GM18873 (cell line): Measurements from ENCODE around the gene LY86.
A peak's percentile ranks its signal among the peaks of the same experiment; 100 is the strongest.

Experiments
- ATAC-seq: cut with Tn5 transposase; IDR thresholded peaks from one replicate; pipeline ENCODE4 v1.9.1; 2021; ENCODE audit warnings: mild to moderate bottlenecking, moderate library complexity, moderate number of reproducible peaks; ENCODE audit not compliant: unreplicated experiment, low FRiP score

Gene LY86

DNA sequence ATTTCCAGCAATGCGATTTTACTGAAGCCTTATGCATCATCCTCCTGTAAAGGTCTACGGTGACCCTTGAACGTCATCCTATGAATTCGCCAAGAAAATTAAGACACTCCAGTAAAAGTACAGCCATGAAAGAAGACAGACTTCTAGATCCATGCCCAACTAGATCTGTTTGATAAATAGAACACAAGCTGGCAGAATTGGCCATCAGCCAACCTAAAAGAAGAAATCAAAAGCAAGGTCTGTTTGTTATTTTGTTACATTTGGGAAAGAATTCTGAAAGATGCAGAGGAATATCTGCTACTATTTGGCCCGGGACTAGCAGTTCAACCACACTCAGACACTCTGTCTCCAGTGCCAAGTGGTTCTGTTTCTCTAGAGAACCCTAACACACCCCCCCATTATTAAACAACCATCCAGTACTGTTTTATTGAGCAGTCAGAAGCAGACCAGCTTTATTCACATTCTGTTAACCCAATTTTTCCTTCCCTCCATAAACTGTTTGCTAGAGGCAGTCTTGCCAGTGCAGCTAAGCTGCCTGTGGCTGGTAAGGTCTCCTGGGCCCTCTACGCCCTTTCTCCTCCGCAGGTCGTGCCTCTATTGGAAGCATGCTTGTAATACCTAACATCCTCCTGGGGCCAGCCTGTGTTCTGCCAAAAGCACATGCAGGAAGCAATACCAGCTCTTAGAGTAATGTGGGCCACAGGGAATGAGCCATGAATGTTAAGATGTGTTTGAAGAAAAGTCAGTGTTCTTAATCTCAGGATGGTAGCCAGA is 30.7 kb downstream of the LY86 start:
- no peak for ATAC-seq

GRCh38 chr6:6620766-6621425 is 32.4 kb downstream of the LY86 start:
- ATAC-seq: no peak

DNA sequence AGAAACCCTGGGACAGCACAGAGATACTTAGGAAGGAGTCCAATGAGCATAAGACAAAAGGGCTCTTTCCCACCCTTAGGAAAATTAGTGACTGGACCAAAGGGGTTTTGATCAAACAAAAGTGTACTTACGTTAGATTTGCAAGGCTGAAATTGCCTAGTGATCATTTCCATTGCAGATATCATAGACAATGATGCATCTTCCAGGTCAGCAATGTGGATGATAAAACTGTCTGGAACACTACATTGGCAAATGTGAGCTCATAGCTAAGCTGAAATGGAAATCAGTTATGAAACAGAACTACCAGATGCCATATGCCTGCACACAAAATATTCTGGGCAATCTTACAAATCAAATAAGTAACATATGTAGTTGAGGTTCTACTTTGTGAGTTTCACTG is 34.0 kb downstream of the LY86 start:
- ATAC-seq: no peak

GRCh38 chr6:6623553-6623952 is 35.0 kb downstream of the LY86 start:
- no peak for ATAC-seq

DNA sequence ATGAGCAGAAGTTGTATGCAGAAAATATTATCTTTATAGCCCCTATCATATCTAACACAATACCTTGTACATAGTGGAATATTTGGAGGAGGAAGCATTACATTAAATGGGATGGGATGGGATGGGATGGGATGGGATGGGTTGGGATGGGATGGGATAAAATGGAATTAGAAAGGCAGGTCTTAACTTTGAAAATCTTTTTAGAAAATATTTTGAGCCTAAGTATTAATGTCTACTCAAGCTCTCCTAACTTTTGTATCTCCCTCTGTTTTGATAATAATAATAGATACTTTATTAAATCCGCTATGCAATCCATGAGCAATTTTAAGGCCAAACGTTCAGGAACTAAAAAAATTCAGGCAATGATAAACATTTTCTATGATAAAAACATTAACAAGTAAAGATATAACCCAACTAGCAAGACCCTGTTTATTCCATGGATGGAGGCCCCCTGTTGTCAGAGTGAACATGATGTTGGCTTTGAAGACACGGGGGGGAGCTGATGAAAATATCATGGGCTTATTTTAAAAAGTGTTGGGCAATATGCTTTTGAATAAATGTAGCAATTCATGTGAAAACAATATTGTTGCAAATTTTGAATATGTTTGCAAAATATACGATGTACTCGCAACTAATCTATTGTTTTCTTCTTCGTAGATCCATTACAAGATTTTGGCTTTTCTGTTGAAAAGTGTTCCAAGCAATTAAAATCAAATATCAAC is 35.9 kb downstream of the LY86 start:
- no peak for ATAC-seq

DNA sequence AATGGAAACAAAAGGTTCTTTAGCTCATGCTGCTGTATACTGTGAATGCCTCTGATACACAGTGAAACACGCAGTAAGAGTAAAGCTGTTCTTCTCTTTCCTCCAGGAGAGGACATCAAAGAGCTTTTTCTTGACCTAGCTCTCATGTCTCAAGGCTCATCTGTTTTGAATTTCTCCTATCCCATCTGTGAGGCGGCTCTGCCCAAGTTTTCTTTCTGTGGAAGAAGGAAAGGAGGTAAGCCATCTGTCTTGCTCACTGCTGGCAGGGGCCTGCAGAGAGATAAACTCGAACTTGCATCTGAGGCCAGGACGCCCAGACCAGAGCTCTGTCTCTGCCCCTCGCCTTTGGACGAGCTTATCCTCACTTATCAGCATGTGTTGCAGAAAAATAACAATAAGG is 37.7 kb downstream of the LY86 start:
- no peak for ATAC-seq

GRCh38 chr6:6629402-6629801 is 40.9 kb downstream of the LY86 start:
- ATAC-seq: no peak

DNA sequence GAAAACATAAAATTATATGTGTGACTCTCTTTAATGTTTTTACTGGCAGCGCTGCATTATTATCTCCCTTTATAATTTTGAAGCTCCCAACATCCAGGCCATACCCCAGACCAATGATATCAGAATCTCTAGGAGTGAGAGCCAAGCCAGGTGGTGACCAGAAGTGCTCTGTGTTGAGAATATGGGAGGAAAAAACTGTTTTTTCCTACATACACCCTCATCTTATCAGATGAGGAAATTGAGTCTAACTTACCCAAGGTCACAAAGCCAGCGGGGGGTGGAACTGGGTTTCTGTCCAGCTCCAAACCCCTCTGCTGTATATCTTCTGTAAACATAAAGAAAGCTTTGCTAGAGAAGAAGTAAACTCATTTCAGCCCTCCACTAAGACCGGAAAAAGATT is 42.5 kb downstream of the LY86 start:
- no peak for ATAC-seq

DNA sequence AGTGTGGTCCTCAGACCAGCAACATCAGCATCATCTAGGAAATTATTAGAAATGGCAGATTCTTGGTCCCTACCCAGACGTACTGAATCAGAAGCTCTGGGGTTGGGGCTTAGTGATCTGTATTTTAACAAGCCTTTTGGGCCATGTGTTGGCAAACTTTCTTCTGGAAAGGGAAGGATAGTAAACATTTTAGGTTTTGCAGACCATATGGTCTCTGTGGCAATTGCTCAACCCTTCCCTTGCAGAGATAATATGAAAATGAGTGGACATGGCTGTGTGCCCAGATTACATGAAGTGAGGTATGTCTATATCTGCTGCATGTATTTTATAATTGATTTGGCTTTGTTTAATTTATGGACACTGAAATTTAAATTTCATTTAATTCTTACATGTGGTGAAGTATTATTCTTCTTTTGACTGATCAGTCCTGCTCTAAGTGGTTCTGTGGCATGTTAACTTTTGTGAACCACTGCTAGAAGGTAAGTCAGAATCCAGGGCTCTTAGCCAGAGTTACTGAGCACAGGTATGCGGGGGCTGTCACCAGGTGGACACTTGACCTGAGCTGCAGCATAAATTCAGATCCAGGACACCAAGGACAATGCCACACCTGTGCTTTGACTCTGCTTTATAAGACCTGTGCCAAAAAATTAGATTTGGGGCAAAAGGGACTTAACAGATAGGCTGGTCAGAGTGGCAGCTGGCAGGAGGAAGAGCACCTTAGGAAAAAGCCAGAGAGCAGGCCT is 43.2 kb downstream of the LY86 start:
- no peak for ATAC-seq

DNA sequence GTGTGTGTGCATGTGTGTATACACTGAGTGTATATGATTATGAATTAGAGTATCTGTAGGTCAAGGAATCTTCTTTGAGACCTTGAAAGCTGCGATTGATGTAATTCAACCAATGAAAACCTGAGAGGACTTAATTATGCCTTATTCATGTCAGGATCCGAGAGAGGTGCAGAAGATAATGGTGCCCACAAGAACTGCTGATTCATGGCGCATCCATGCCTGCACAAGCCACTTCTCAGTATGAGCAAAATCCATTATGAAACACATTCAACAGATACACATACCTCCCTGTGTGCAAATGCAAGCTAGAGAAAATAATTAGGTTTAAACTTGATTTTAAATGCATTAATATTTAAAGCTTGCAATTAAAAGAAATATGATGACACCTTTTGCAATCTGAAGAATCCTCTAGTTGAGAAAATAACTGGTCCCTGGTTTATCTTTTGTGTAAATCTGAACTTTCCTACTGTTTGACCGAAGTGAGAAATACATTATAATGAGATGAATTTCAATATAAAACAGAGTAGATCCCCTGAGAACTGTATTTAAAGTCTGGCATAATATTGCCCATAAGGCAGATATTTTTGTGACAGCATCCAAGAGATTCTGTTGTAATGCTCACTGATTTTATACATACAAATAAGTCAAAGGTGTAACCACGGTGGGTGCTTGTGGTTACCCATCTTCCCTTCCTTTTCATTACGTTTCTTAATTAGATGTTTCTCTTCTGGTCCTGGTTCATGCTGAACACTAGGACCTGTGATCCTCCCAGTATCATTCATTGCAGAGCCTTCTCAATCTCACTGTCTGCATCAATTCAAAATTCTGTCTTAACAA is 45.6 kb downstream of the LY86 start:
- ATAC-seq: no peak

DNA sequence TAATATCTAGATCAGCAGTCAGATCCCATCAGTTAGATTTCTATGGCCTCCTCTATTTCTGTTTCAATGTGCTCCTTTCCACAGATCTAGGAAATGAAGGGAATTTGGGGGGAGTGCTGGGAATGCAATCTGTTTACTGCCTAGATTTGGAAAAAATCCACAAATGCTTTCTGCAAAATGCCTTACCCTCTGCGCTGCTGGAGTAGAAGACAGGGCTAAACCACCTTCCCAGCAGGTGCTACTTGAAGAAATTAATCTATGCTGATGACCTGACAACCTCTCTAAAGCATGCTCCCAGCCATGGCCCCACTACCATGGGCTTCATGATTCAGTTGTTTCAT is 46.2 kb downstream of the LY86 start:
- ATAC-seq: no peak

DNA sequence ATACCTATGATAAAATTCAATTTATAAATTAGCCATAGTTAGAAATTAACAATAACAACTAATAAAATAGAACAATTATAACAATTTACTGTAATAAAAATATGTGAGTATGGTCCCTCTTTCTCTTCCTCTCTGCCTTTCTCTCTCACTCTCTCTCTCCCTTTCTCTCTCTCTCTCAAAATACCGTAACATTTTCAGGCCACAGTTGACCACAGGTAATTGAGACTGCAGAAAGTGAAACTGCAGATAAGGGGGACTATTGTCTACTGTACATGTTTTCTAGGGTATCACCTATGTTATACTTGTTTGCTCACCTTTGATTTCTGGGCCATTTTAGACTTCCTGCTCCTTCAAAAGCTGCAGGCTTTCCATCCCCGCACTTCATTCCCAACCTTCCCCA is 46.8 kb downstream of the LY86 start:
- no peak for ATAC-seq

DNA sequence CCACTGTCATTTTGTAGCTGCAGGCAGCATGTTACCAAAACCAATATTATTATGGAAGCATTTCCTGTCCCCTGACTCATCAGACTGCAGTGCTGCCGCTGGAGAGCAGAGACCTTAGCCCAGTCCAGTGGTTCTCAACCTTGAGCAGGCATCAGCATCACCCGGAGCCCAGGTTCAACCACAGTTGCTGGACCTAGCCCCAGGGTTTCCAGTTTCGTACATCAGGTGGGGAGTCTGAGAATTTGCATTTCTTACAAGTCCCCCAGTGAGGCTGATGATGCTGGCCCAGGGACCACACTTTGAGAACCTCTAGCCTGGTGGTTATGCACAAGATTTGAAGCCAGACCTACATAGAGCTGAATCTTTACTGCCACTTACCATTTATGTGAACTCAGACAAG is 47.3 kb downstream of the LY86 start:
- ATAC-seq: no peak

GRCh38 chr6:6639572-6639971 is 51.1 kb downstream of the LY86 start:
- ATAC-seq: no peak

GRCh38 chr6:6640926-6641325 is 52.4 kb downstream of the LY86 start:
- no peak for ATAC-seq

- ATAC-seq: peak; percentile 90
Observed at GRCh38 chr6:6643398-6643797, 54.9 kb downstream of the LY86 start.

DNA sequence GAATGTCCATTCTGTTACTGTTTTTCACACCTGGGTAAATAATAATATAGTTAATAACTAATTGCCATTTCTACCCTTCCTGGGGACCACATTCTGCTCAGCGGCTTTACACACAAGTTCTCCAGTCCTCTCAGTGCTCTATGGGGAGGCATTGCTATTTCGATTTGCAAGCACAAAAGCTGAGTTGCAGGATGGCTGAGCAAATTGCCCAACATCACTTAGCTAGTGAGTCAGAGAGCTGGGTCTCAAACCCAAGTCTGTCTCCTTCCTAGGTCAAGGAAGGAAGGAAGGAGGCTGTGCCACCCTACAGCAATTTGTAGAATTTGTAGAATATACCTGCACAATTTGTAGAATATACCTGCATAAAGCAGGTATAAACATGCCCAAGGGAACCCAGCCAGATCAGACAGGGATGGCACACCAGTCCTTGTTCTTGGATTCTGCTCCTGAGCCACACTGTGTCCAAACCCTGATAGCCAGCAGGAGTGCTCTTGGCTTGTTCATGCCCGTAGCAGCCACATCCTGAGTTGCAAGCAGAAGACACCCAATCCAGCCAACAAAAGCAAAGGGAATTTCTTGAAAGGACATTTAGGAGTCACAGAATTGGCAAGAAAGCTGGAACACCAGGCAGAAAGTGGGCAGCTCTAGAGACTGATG is 56.9 kb downstream of the LY86 start:
- no peak for ATAC-seq

GRCh38 chr6:6646384-6646783 is 57.9 kb downstream of the LY86 start:
- ATAC-seq: no peak

DNA sequence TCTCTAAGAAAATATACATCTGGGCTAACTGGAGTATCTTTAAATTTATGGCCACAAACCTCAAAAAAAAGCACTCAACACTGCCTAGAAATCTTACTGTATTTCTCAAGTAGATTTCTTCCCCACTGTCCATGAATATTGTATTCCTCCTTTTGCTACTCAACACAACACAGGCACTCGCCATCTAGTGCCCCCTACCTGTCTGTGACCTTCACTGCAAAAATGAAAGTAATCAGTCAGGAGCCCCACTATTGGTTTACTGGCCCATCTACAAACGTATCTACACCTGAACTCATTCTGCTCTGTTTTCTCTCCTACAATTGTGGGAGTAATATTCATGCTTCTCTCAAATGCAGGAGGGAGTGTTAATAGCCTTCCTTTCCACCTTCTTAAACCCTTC is 58.3 kb downstream of the LY86 start:
- ATAC-seq: no peak
